ENCODE results near the gene ERBB2. TPM values are rescaled to one million over a fixed set of nuclear protein-coding genes. Genes with fewer than 3 reads are reported as not detected.

Gene ERBB2
- total RNA-seq, 1 donor from 2014 or later = 66.2 TPM

GRCh38 chr17:39663340-39663687 is 36.5 kb upstream of the ERBB2 start:
- Mint-ChIP-seq H3K9me3 (ENCODE audit: unreplicated experiment) (no peaks in the 10 kb centered on the region), H3K4me3 (ENCODE audit: unreplicated experiment) (no peak overlapping the region), H3K4me1 (ENCODE audit: unreplicated experiment) (peaks cover 54% of the 10 kb centered on the region), H3K36me3 (ENCODE audit: unreplicated experiment) (peaks cover 7% of the 10 kb centered on the region), H3K27ac (ENCODE audit: unreplicated experiment) (no peak overlapping the region), H3K27me3 (ENCODE audit: unreplicated experiment) (no peaks in the 10 kb centered on the region)
- TF ChIP-seq, protein P1, sequence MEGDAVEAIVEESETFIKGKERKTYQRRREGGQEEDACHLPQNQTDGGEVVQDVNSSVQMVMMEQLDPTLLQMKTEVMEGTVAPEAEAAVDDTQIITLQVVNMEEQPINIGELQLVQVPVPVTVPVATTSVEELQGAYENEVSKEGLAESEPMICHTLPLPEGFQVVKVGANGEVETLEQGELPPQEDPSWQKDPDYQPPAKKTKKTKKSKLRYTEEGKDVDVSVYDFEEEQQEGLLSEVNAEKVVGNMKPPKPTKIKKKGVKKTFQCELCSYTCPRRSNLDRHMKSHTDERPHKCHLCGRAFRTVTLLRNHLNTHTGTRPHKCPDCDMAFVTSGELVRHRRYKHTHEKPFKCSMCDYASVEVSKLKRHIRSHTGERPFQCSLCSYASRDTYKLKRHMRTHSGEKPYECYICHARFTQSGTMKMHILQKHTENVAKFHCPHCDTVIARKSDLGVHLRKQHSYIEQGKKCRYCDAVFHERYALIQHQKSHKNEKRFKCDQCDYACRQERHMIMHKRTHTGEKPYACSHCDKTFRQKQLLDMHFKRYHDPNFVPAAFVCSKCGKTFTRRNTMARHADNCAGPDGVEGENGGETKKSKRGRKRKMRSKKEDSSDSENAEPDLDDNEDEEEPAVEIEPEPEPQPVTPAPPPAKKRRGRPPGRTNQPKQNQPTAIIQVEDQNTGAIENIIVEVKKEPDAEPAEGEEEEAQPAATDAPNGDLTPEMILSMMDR (IDR thresholded peaks at IDR 0.05) = no peak
- no peak for DNase-seq (ENCODE audit: extremely low spot score, unreplicated experiment)

DNA sequence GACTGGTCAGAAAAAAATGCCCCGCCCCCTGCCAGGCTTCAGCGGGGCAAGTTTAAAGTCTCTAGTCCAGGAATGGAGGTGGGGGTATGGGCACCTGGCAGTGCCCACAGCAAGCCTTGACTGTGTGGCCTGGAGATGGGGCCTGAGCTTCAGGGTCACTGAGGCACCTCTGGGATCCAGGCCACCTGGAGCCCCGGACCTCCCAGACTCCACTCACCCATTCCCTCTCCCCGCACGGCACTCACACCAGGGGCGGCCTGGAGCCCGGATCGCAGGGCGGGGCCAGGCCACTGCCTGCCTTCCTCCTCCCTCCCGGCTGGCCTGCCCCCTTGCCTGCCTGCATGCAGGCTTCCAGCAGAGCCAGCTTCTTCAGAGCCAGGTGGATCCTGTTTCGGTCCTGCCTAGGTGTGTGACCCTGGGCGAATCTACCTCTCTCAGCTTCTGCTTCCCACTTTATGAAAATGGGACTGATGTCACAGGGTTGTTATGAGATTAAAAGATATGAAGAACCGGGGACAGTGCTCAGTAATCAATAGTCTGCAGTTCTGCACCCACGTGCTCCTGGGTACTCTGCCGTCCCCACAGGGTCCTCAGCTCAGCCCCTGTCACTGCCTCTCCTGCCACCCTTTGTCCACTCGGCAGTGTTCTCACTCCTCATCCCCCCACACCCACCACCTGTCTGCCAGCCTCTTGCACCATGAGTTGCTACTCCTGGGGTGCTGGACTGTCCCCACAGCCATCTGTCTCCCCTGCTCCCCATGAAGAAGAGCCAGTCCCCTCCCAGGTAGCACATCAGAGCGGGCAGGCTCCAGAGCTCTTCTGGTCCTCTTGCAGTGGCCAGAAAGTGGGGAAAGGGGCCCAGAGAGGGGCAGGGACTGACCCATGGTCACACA is 35.9 kb upstream of the ERBB2 start:
- Mint-ChIP-seq H3K36me3 (ENCODE audit: unreplicated experiment) (peaks cover 7% of the 10 kb centered on the region), H3K27me3 (ENCODE audit: unreplicated experiment) (peaks cover 4% of the 10 kb centered on the region), H3K27ac (ENCODE audit: unreplicated experiment) (no peak overlapping the region), H3K4me3 (ENCODE audit: unreplicated experiment) (no peak overlapping the region), H3K9me3 (ENCODE audit: unreplicated experiment) (no peaks in the 10 kb centered on the region), H3K4me1 (ENCODE audit: unreplicated experiment) (peaks cover 58% of the 10 kb centered on the region)
- DNase-seq (ENCODE audit: extremely low spot score, unreplicated experiment) = no peak
- TF ChIP-seq, protein P1 (IDR thresholded peaks at IDR 0.05) = no peak

DNA sequence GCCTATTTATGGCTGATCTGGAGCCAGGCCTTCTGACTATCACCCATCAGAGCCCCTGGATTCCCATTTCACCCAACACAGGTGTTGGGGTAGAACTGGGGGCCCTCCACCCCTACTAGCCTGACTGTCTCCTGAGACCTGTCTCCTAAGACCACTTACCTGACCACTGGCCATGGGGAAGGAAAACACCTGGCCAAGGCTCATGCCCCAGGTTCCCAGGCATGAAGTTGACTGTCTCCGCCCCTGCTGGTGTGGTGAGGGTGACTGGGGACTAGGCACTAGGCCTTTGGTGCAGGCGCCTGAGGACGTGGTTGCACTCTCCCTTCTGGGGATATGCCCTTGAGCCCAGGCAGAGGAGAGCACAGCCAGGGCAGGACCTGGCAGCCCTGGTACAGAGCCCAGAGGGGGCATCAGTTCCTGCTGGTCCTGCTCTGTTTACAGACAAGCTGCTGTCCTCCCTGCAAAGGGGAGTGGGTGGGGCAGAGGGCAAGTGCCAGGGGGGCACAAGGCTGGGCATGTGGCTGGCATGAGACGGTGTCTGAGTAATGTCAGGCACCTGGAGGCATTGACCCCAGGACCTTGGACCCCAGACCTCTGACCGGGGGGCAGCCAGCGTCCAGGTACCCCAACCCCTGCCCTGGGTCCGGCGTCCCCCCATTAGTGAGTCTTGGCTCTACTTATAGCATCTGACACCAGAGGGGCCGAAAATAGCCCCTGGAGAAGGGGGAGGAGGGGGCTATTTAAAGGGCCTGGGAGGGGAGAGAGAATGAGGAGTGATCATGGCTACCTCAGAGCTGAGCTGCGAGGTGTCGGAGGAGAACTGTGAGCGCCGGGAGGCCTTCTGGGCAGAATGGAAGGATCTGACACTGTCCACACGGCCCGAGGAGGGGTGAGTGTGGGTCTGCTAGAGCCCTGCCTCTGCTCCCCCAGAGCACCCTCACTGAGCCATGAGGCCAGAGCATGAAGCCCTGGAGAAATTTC is 35.0 kb upstream of the ERBB2 start, which contains the start of gene TCAP:
Gene TCAP, plus strand, starts transcription at position 769 of the 981 bp plus-strand sequence. Its CDS starts 11 bp downstream, at position 780.
- DNase-seq (ENCODE audit: extremely low spot score, unreplicated experiment) = no peak
- Mint-ChIP-seq H3K36me3 (ENCODE audit: unreplicated experiment) (peaks cover 7% of the 10 kb centered on the region), H3K27me3 (ENCODE audit: unreplicated experiment) (peaks cover 4% of the 10 kb centered on the region), H3K4me1 (ENCODE audit: unreplicated experiment) (peaks cover 58% of the 10 kb centered on the region), H3K9me3 (ENCODE audit: unreplicated experiment) (no peaks in the 10 kb centered on the region), H3K4me3 (ENCODE audit: unreplicated experiment) (no peak within 1 kb of the TSS), H3K27ac (ENCODE audit: unreplicated experiment) (peak within 1 kb of the TSS; percentile 27)
- TF ChIP-seq, protein P1 (IDR thresholded peaks at IDR 0.05) = no peak

- H3K4me1 Mint-ChIP-seq (ENCODE audit: unreplicated experiment) = peaks cover 58% of the 10 kb centered on the region
- TF ChIP-seq, protein P1 (IDR thresholded peaks at IDR 0.05) = peak; percentile 21
- no peak overlapping the region for H3K4me3 Mint-ChIP-seq (ENCODE audit: unreplicated experiment)
- H3K36me3 Mint-ChIP-seq (ENCODE audit: unreplicated experiment) = peaks cover 6% of the 10 kb centered on the region
- H3K9me3 Mint-ChIP-seq (ENCODE audit: unreplicated experiment) = no peaks in the 10 kb centered on the region
- H3K27ac Mint-ChIP-seq (ENCODE audit: unreplicated experiment) = peak overlapping the region; percentile 27
- H3K27me3 Mint-ChIP-seq (ENCODE audit: unreplicated experiment) = peaks cover 8% of the 10 kb centered on the region
- no peak for DNase-seq (ENCODE audit: extremely low spot score, unreplicated experiment)
These were observed 34.1 kb upstream of the ERBB2 start for GRCh38 chr17:39665642-39666224.
